Measurements from ENCODE around the gene SLC6A20.

The SLC6A20 gene

DNA sequence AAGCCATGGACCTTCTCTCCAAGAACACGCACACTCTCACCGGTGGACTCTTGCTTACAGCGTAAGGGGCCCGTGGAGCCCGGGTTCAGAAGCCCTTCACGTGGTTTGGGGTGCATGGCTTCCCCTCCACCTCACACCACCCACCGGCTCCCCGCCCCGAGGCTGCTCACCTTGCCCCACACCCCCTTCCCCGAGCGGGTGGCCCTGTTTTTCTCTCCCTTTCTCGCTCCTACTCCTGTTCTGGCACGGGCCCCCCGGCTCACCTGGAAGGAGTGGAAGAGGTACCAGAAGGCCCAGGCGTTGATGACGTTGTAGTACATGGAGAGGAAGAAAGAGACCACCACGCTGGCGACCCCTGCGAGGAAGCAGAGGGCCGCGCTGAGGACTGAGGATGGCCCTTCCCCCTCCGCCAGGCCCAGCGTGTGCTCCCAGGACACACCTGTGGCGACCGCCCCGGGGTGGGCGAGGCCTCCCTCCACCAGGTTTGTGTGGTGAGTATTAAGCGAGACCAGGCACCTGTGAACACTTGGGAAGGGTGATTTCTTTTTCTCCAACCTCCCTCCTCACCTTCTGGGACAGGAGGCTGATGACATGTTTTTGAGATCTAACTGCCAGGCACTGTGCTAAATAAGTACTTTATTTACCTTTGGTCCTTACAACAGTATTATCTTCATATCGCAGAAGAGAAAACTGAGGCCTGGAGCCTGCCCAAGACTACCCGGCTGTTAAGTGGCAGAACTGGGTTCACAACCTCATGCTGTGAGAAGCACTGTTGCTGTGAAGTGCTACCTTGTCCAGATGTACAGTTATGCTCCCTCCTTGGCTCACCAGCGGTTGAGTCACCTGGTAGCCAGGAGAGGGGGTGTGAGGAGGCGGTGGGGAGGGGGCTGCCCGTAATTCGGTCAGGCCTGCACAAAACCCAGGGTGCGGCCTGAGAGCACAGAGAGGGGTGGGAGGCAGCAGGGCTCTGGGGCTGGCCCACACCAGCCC, 16.3 kb downstream of the SLC6A20 start:
- TF ChIP-seq CTCF (conservative IDR thresholded peaks at IDR 0.05; ENCODE audit: low read length) = no peak
- H3K4me3 ChIP-seq (ENCODE audit: low read length) = no peak overlapping the region
- DNase-seq (ENCODE audit: low read depth) = no peak

DNA sequence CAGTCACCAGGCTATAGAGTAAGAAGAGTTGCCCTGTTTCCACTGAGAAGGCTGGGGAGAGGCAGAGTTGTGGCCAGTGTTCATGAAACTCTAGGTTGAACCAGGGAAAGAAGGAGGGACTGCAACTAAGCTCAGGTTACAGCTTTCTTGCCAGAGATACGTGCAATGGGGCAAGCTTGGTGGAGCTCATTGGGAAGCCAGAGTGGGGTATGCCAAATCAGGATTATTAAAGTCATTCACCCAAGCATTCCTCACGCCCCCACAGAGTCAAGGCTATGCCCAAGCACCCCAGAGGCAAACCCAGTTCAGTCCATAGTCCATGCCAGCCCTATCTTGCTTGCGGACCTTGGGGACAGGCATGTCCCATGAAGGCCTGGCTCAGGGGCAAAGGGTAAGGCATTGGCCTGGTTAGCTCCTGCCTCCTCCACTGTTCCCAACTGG, 17.6 kb downstream of the SLC6A20 start:
- no peak for DNase-seq (ENCODE audit: low read depth)
- H3K4me3 ChIP-seq (ENCODE audit: low read length) = no peak overlapping the region
- no peak for TF ChIP-seq CTCF (conservative IDR thresholded peaks at IDR 0.05; ENCODE audit: low read length)

DNA sequence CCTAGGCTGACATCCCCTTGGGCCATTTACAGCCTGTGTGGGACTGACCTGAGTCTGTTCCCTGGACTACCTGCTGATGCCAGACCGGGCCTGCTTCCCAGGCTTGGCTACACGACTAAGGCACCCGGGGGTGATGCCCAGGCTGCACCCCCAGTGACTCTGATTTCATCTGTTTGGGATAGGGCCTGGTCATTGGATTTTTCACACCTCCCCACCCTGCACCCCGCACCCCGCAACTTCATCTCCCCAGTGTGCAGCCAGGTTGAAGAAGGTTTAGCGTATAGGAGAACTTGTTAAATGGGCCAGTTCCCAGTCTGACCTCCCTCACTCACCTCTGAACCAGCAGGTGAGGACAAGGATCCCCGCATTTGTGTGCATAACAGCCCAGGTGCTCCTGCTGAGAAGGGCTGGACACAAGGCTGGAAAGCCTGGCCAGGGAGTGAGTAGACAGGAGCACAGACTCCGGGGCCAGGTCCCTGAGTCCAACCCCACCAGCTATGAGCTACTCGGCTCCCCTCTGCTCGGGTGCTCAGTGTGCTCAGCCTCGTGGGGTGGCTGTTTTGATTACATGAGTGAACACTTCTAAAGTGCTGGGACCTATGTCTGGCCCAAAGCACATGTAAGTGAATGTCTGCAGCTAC, 18.5 kb downstream of the SLC6A20 start:
- no peak for DNase-seq (ENCODE audit: low read depth)
- no peak for TF ChIP-seq CTCF (conservative IDR thresholded peaks at IDR 0.05; ENCODE audit: low read length)
- H3K4me3 ChIP-seq (ENCODE audit: low read length) = no peak overlapping the region

DNA sequence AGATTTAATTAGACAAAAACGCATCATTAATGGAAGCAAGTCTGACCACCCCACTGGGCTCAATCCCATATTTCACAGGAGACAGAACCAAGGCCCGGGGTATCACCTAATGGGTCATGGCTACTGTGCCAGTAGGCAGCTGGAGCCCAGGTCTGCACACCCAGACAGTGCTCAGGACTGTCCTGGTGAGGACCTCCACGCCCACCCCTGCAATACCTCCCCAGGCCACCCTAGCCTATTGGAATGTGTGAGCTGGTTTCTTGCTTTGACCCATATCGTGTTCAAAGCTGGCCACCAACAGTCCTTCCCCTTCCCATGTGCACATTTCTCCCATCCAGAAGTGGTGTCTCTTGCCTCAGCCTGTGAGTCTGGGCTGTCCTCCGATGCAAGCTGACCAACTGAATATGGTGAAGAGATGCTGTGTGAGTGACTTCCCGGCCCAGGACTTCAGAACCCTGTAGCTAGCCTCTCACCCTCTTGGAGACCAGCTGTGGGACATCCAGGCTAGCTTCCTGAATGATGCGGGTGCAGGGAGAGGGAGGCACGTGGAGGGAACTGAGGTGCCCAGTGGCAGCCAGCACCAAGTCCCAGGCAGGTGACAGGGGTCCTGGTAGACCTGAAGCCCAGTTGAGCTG, 19.1 kb downstream of the SLC6A20 start:
- H3K4me3 ChIP-seq (ENCODE audit: low read length) = no peak overlapping the region
- no peak for TF ChIP-seq CTCF (conservative IDR thresholded peaks at IDR 0.05; ENCODE audit: low read length)
- no peak for DNase-seq (ENCODE audit: low read depth)

DNA sequence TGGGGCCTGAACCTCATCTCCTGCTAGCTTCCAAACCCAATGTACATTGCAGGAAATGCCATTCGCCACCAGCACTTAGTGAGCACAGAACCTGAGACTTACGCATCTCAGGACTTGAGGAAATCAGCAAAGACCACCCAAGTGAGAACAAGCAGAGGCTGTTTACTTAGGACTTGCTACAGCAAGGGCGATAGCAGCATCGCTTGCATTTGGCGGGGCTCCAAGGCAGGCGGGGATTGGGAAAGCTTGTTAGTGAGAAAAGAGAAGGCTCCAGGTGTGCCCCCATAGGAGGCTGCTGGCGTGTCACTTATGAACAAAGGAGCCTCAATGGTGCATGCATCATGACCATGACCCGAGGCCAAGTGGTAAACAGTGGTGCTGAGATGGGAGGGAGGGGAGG, 19.7 kb downstream of the SLC6A20 start:
- no peak for TF ChIP-seq CTCF (conservative IDR thresholded peaks at IDR 0.05; ENCODE audit: low read length)
- H3K4me3 ChIP-seq (ENCODE audit: low read length) = no peak overlapping the region
- DNase-seq (ENCODE audit: low read depth) = no peak

- DNase-seq (ENCODE audit: low read depth) = no peak
- no peak for TF ChIP-seq CTCF (conservative IDR thresholded peaks at IDR 0.05; ENCODE audit: low read length)
- H3K4me3 ChIP-seq (ENCODE audit: low read length) = no peak overlapping the region
These were observed 20.1 kb downstream of the SLC6A20 start for GRCh38 chr3:45776301-45776595.
